ENCODE results near the gene MYO7B.

MYO7B gene

GRCh38 chr2:127611076-127611925 is 75.8 kb downstream of the MYO7B start:
- no peak for DNase-seq

GRCh38 chr2:127612111-127612822 is 76.8 kb downstream of the MYO7B start:
- DNase-seq, result no peak

- no peak for DNase-seq
These were observed 78.8 kb downstream of the MYO7B start for GRCh38 chr2:127614246-127614645.

- no peak for DNase-seq
These were observed 79.2 kb downstream of the MYO7B start for GRCh38 chr2:127614731-127615130.

- DNase-seq, result no peak
These were observed 80.2 kb downstream of the MYO7B start for GRCh38 chr2:127615511-127616166.

GRCh38 chr2:127618551-127619202 is 83.2 kb downstream of the MYO7B start:
- no peak for DNase-seq

GRCh38 chr2:127619203-127619590 is 83.7 kb downstream of the MYO7B start:
- DNase-seq, result no peak

- DNase-seq, result no peak
These were observed 84.6 kb downstream of the MYO7B start for GRCh38 chr2:127619877-127620705.

- DNase-seq, result no peak
These were observed 85.4 kb downstream of the MYO7B start for GRCh38 chr2:127620866-127621265.

GRCh38 chr2:127621981-127622431 is 86.5 kb downstream of the MYO7B start:
- no peak for DNase-seq

- no peak for DNase-seq
These were observed 87.3 kb downstream of the MYO7B start for GRCh38 chr2:127622561-127623387.

- no peak for DNase-seq
These were observed 88.2 kb downstream of the MYO7B start for GRCh38 chr2:127623388-127624319.

GRCh38 chr2:127624320-127624755 is 88.9 kb downstream of the MYO7B start:
- DNase-seq, result no peak

GRCh38 chr2:127624756-127625571 is 89.5 kb downstream of the MYO7B start:
- no peak for DNase-seq

GRCh38 chr2:127625572-127625951 is 90.1 kb downstream of the MYO7B start:
- DNase-seq, result no peak

GRCh38 chr2:127626175-127626574 is 90.7 kb downstream of the MYO7B start:
- DNase-seq, result no peak

GRCh38 chr2:127626917-127627739 is 91.6 kb downstream of the MYO7B start:
- DNase-seq, result no peak
